ENCODE data around the gene GLCCI1.

DNA sequence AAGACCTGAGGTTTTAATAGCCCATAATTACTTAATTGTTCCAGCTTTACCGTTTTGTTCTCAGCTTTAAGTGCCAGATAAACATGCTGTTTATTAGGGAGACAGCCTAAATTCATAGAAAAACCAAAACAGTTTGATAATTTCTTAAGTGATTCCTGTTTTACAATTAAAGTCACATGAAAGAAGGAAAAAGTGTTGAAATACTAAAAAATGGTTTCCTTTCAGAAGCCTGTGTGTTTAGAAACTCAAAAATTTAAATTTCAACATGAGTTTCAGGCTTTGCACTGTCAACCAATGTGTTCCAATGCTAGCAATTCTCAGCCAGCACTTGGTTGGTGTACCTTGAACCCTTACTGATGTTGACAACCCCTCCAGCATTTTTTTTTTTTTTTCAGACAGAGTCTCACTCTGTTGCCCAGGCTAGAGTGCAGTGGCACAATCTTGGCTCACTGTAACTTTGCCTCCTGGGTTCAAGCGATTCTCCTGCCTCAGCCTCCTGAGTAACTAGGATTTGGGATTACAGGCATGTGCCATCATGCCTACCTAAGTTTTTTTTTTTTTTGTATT is 158.1 kb downstream of the GLCCI1 start:
- TF ChIP-seq, protein P1, sequence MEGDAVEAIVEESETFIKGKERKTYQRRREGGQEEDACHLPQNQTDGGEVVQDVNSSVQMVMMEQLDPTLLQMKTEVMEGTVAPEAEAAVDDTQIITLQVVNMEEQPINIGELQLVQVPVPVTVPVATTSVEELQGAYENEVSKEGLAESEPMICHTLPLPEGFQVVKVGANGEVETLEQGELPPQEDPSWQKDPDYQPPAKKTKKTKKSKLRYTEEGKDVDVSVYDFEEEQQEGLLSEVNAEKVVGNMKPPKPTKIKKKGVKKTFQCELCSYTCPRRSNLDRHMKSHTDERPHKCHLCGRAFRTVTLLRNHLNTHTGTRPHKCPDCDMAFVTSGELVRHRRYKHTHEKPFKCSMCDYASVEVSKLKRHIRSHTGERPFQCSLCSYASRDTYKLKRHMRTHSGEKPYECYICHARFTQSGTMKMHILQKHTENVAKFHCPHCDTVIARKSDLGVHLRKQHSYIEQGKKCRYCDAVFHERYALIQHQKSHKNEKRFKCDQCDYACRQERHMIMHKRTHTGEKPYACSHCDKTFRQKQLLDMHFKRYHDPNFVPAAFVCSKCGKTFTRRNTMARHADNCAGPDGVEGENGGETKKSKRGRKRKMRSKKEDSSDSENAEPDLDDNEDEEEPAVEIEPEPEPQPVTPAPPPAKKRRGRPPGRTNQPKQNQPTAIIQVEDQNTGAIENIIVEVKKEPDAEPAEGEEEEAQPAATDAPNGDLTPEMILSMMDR (conservative IDR thresholded peaks at IDR 0.05; ENCODE audit: low read depth, low read length): no peak
- TF ChIP-seq EZH2 (IDR thresholded peaks at IDR 0.05; ENCODE audit: low read length, unreplicated experiment): no peak
- TF ChIP-seq EZH2phosphoT487 (IDR thresholded peaks at IDR 0.05; ENCODE audit: borderline replicate concordance, low read length): no peak

All from PC-3 (cell line).